Liver (tissue), 9 donors: Measurements from ENCODE around the gene CDH4. TPM values are rescaled to one million over a fixed set of nuclear protein-coding genes. Genes with fewer than 3 reads are reported as not detected.

Experiments
- DNase-seq: peaks from one replicate; pipeline ENCODE4 v3.0.0-alpha.2; 2017; ENCODE audit warnings: low spot score
- H3K27ac ChIP-seq, 2 donors: one replicate each; pipeline ENCODE4 v1.7.0; 2013; ENCODE audit warnings: inconsistent platforms in 2 of 2, low read length in 2 of 2, control low read depth in 1 of 2, low read depth in 1 of 2, mild to moderate bottlenecking in 1 of 2
- H3K27me3 ChIP-seq, 4 donors: one replicate each; pipeline versions ENCODE4 v1.6.1 to v1.7.0; 2013; ENCODE audit warnings: low read length in 3 of 4, inconsistent platforms in 1 of 4, mild to moderate bottlenecking in 1 of 4, moderate library complexity in 1 of 4; ENCODE audit not compliant: control insufficient read depth in 4 of 4, insufficient read depth in 4 of 4
- H3K36me3 ChIP-seq, 4 donors: one replicate each; pipeline versions ENCODE4 v1.6.1 to v1.7.0; 2013; ENCODE audit warnings: low read length in 3 of 4, mild to moderate bottlenecking in 3 of 4, low read depth in 1 of 4, moderate library complexity in 1 of 4; ENCODE audit not compliant: control insufficient read depth in 4 of 4, insufficient read depth in 3 of 4
- H3K4me1 ChIP-seq, 4 donors: one replicate each; pipeline versions ENCODE4 v1.6.1 to v1.7.0; 2013; ENCODE audit warnings: low read length in 3 of 4, mild to moderate bottlenecking in 3 of 4, moderate library complexity in 1 of 4; ENCODE audit not compliant: control insufficient read depth in 4 of 4, insufficient read depth in 4 of 4
- H3K4me3 ChIP-seq, 3 donors: one replicate each; pipeline versions ENCODE4 v1.6.1 to v1.7.0; 2013; ENCODE audit warnings: low read length in 3 of 3, control low read depth in 1 of 3, low read depth in 1 of 3, mild to moderate bottlenecking in 1 of 3
- H3K9ac ChIP-seq, 2 donors: one replicate each; pipeline ENCODE4 v1.7.0; 2013; ENCODE audit warnings: low read length in 2 of 2, mild to moderate bottlenecking in 2 of 2, moderate library complexity in 2 of 2, control low read depth in 1 of 2, low read depth in 1 of 2
- H3K9me3 ChIP-seq, 4 donors: one replicate each; pipeline versions ENCODE4 v1.6.1 to v1.7.0; 2013; ENCODE audit warnings: low read length in 3 of 4; ENCODE audit not compliant: control insufficient read depth in 4 of 4
- ATF3 ChIP-seq: IDR thresholded peaks from 2 replicates; pipeline ENCODE4 v1.6.1; 2016; ENCODE audit warnings: antibody characterized with exemption
- CTCF ChIP-seq: fragments of 150-350 bp; IDR thresholded peaks from 2 replicates; pipeline ENCODE4 v1.5.1; 2017; ENCODE audit warnings: improper control_type of control experiment, low read depth, low read length; ENCODE audit not compliant: missing input control
- EGR1 ChIP-seq, 2 donors: IDR thresholded peaks; 2 replicates each; pipeline ENCODE4 v1.6.1; 2016 to 2018; ENCODE audit warnings: antibody characterized with exemption in 2 of 2, low read depth in 2 of 2
- FOXA1 ChIP-seq: IDR thresholded peaks from 2 replicates; pipeline ENCODE4 v1.6.1; 2016; ENCODE audit warnings: antibody characterized with exemption
- FOXA2 ChIP-seq: IDR thresholded peaks from 2 replicates; pipeline ENCODE4 v1.6.1; 2016; ENCODE audit warnings: antibody characterized with exemption
- GABPA ChIP-seq, 2 donors: IDR thresholded peaks in 1 of 2; conservative IDR thresholded peaks in 1 of 2; 2 replicates each; pipeline ENCODE4 v1.6.1; 2016; ENCODE audit warnings: antibody characterized with exemption in 2 of 2, mild to moderate bottlenecking in 1 of 2, moderate library complexity in 1 of 2
- HNF4A ChIP-seq, 2 donors: conservative IDR thresholded peaks; 2 replicates each; pipeline ENCODE4 v1.6.1; 2016; ENCODE audit warnings: antibody characterized with exemption in 2 of 2, mild to moderate bottlenecking in 2 of 2
- HNF4G ChIP-seq: IDR thresholded peaks from 2 replicates; pipeline ENCODE4 v1.6.1; 2016; ENCODE audit warnings: antibody characterized with exemption
- JUND ChIP-seq, 2 donors: IDR thresholded peaks; 2 replicates each; pipeline ENCODE4 v1.6.1; 2016; ENCODE audit warnings: antibody characterized with exemption in 2 of 2
- MAX ChIP-seq: IDR thresholded peaks from 2 replicates; pipeline ENCODE4 v1.6.1; 2016; ENCODE audit warnings: antibody characterized with exemption
- NR2F2 ChIP-seq: IDR thresholded peaks from 2 replicates; pipeline ENCODE4 v1.6.1; 2016; ENCODE audit warnings: antibody characterized with exemption
- RAD21 ChIP-seq, 2 donors: IDR thresholded peaks; 2 replicates each; pipeline ENCODE4 v1.6.1; 2016; ENCODE audit warnings: antibody characterized with exemption in 2 of 2, mild to moderate bottlenecking in 2 of 2
- REST ChIP-seq: IDR thresholded peaks from 2 replicates; pipeline ENCODE4 v1.6.1; 2016; ENCODE audit warnings: antibody characterized with exemption, mild to moderate bottlenecking
- RXRA ChIP-seq, 2 donors: IDR thresholded peaks; 2 replicates each; pipeline ENCODE4 v1.6.1; 2017 to 2018; ENCODE audit warnings: antibody characterized with exemption in 2 of 2, mild to moderate bottlenecking in 1 of 2
- SP1 ChIP-seq: IDR thresholded peaks from 2 replicates; pipeline ENCODE4 v1.6.1; 2018; ENCODE audit warnings: antibody characterized with exemption, mild to moderate bottlenecking
- TAF1 ChIP-seq: conservative IDR thresholded peaks from 2 replicates; pipeline ENCODE4 v1.6.1; 2016; ENCODE audit warnings: antibody characterized with exemption, mild to moderate bottlenecking
- YY1 ChIP-seq: IDR thresholded peaks from 2 replicates; pipeline ENCODE4 v1.6.1; 2016; ENCODE audit warnings: antibody characterized with exemption, mild to moderate bottlenecking
- ZBTB33 ChIP-seq: IDR thresholded peaks from 2 replicates; pipeline ENCODE4 v1.6.1; 2016; ENCODE audit warnings: antibody characterized with exemption
- WGBS: extraction: QIAGEN DNeasy Blood & Tissue Kit; methylation state at CpG from one replicate; pipeline ENCODE4 v1.1.7; 2013; 5-methylcytosine and 5-hydroxymethylcytosine counted together
- polyA plus RNA-seq, 2 donors: library from polyadenylated mRNA; stranded (reverse) in 1 of 2; unstranded in 1 of 2; fragments of 200-250 nt in 1 of 2; fragments of >200 nt in 1 of 2; fragmentation: Nextera tagmentation in 1 of 2; extraction: Ambion mirVana in 1 of 2; gene quantifications; one replicate each; pipeline versions ENCODE4 v1.2.1 to v1.2.3, GENCODE V29; 2013 to 2015
- total RNA-seq, 2 donors: library from RNA; depleted of rRNA; stranded (reverse); fragments of >200 nt; gene quantifications; one replicate each; pipeline ENCODE4 v1.2.3, GENCODE V29; 2014
- donor health status: healthy.
- donor health status: healthy.
- donor health status: healthy.
- donor health status: healthy.
- donor health status: healthy.

Gene CDH4
- total and polyA plus RNA-seq, 4 donors, result 0.03 to 0.25 (median 0.19) TPM; not detected in 1

- Histone ChIP-seq H3K4me1 (no peaks in the 10 kb centered on the region), H3K27ac (no peak overlapping the region), H3K36me3 (no peaks in the 10 kb centered on the region), H3K4me3 (no peak overlapping the region), H3K9me3 (no peaks in the 10 kb centered on the region), H3K27me3 (peaks cover 0 to 4% (median 0%) of the 10 kb centered on the region in 4 donors), H3K9ac (no peak overlapping the region)
- TF ChIP-seq HNF4A (conservative IDR thresholded peaks at IDR 0.05), result no peak
- no peak for TF ChIP-seq GABPA (IDR thresholded peaks at IDR 0.05 in 1 of 2, conservative IDR thresholded peaks at IDR 0.05 in 1 of 2)
- no peak for TF ChIP-seq ATF3
- TF ChIP-seq MAX, result no peak
- no peak for TF ChIP-seq CTCF
- TF ChIP-seq HNF4G, result no peak
- TF ChIP-seq TAF1, result no peak
- TF ChIP-seq YY1, result no peak
- TF ChIP-seq NR2F2, result no peak
- TF ChIP-seq RAD21 (IDR thresholded peaks at IDR 0.05), result no peak
- TF ChIP-seq JUND (IDR thresholded peaks at IDR 0.05), result no peak
- no peak for TF ChIP-seq FOXA2
- no peak for TF ChIP-seq FOXA1
- TF ChIP-seq ZBTB33, result no peak
- no peak for TF ChIP-seq RXRA (IDR thresholded peaks at IDR 0.05)
- no peak for TF ChIP-seq EGR1 (IDR thresholded peaks at IDR 0.05; ENCODE audit: low read depth in 2 of 2)
- no peak for TF ChIP-seq SP1
- no peak for TF ChIP-seq REST
- 76% methylated on average over 6 of the region's 6 CpGs for WGBS
- no peak for DNase-seq
These were observed 406.5 kb downstream of the CDH4 start for GRCh38 chr20:61658563-61658962.
